Cerebellar nuclear complex (tissue), 1 donor: Measurements from ENCODE around the gene NAA10.

ENCODE experiments used
- DNase-seq, 2 experiments: peaks; one replicate each; lab custom pipeline; 2025; lab: John Stamatoyannopoulos, UW

NAA10 gene

DNA sequence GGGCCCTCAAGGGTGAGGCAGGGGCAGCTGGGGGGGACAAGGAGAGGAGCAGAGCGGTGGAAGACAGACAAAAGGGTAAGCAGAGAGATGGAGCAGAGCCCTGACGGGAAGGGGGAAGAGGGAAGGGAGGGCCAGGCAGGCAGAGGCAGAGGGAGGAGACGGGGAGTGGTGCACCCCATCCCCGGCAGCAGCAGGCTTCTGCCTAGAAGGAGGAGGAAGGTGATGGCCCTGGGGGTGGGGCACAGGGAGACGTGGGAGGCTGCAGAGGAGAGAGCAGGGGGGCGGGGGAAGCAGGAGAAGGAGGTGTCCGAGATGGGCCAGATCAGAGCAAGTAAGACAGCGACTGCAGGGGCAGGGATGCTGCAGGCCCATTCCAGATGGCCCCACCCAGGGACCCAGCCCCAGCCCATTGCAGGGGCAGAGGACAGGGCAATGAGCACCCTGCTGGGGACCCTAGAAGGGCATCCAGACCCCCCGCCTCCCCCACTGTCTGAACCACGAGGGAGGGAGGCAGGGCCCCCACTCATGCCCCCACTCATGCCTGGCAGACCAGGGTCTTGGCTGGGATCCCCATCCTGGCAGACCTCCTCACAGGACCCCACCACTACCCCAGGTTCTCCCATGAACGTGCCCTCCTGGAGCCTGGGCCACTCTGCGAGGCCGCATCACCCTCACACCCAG, 51.5 kb downstream of the NAA10 start:
- DNase-seq: no peak

DNA sequence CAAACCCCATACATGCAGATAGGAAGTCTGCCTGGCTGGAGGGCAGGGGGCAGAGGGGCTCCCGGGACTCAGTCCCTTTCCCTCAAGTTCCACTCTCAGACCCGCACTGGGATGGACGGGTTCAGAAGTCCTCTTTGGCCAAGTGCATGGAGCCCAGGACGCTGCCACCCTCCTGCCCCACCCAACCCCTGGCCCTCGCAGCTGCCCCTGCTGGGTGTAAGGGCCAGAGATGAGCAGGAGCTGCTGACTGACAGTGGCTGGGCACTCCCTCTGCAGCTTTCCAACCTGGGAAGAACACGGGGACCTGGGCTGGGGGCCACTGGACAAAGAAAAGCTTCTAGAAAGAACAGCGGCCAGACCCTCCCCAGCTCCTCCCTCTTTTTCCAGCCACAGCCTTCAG, 52.3 kb downstream of the NAA10 start:
- no peak for DNase-seq

DNA sequence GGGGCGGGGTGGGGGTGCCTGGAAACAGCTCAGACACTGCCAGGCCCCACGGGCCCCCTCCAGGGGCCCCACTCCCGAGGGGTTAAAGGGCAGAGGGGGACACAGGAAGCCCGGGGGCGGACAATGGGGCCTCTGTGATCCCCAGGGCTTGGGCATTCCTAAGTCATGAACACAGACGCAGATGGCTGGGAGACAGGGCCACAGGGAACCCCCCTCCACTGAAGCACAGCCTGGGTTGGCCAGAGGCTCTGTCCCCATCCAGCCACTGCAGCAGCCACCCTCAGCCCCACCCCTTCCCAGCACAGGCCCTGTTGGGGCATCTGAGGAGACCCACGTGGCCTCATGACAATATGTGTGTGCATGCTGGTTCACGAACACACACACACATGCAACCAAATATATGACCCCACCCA, 52.7 kb downstream of the NAA10 start:
- no peak for DNase-seq

DNA sequence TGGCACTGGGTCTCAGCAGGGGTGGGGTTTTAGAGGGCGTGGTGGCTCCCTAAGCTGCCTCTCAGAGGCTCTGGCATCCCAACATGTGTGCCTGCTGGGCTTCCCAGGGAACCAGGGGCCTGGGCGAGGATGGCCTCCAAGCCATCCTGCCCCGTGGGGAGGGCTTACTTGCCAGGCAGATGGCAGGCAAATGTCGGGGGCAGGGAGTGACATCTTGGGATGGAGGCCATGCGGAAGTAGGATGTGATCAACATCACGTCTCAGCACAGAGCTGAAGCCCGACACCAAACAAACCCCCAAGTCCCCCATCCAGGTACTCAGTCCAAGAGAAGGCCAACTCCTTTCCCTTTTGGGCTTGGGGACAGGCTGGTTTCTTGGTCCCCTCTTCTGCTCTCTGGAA, 53.6 kb downstream of the NAA10 start:
- no peak for DNase-seq

DNA sequence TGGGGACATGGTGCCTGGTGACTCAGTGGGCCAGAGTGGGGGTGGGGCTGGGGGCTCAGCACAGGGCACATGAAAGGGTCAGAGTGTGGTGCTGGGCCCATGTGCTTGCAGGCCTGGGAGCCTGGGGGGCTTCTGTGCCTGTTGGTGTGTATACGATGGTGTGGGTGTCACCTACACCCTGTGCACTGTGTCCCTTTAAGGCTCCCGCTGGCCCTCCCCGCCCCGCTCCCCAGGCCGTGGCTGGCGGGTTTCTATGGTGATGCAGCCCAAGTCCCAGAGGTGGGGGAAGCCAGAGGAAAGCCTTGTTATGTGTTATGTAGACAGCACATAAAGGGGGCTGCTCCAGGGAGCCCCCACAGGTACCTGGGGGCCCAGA, 54.4 kb downstream of the NAA10 start:
- no peak for DNase-seq

DNA sequence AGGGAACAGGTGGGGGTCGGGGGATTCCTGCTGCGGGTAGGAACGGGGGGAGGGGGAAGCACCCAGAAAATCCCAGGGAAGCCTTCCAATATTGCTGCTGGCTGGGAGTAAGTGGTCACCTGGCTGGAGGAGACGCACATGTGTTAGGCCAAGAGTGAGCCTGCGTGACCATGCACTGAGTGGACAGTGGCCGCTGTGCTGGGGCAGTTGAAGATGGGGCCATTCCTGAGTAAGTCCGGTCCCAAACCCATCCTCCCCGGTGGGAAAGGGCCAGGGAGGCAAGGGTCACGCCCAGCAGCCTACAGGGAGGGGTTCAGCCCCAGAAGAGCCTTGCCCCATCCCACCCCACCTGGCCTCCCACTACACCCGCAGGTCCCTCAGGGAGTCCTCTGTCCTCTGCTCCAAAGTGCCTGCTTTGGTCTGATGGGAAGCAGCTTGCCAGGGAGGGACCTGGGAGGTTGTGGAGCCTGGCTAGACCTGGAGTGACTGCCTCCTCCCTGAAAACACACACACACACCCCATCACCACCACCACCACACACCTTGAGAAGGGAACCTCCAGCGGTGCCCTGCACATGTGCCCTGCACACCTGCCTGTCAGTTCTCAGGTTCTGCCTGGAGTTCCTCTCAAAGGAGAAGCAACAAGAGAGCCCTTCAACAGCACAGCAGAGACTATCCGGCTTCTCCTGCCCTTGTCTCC, 54.9 kb downstream of the NAA10 start:
- DNase-seq: no peak
